Fibroblast of the conjunctiva (primary cell): Measurements from ENCODE around the gene MS4A10.

Experiments
- DNase-seq: peaks from one replicate; pipeline ENCODE4 v3.0.0-alpha.2; 2010; ENCODE audit warnings: low read depth

MS4A10 gene

GRCh38 chr11:60849641-60850520, 64.7 kb downstream of the MS4A10 start:
- no peak for DNase-seq
